HCT116 (cell line): ENCODE measurements around the gene KRTCAP3. TPM values are rescaled to one million over a fixed set of nuclear protein-coding genes. Genes with fewer than 3 reads are reported as not detected.

Source experiments
- ATAC-seq: fragments of 200-7000 bp; cut with Tn5 transposase; 2 replicates; pipeline ENCODE4 v1.9.1; 2020; ENCODE audit warnings: mild to moderate bottlenecking, moderate library complexity
- BruUV-seq: library from RNA; stranded (reverse); fragments of 400-500 nt; replicated peaks from 2 replicates; lab custom pipeline; 2021; lab: Mats Ljungman, UMichigan
- CTCF ChIA-PET: fragments of 300-600 bp; sonication (Branson Sonifier 250); formaldehyde crosslinking; loops from one replicate; lab custom pipeline; 2021; ENCODE audit warnings: antibody characterized with exemption; lab: Charles Lee
- POLR2A ChIA-PET: fragments of 300-600, 350-600 bp; sonication (Branson Sonifier 250); formaldehyde crosslinking; loops from one replicate; lab custom pipeline; 2021; ENCODE audit warnings: antibody characterized with exemption; lab: Charles Lee
- RAD21 ChIA-PET, 2 experiments: fragments of 300-600 bp; sonication (Branson Sonifier 250); formaldehyde crosslinking; loops; one replicate each; lab custom pipeline; 2023; ENCODE audit warnings: low total read pairs in 2 of 2; ENCODE audit not compliant: uncharacterized antibody in 2 of 2, unreplicated experiment in 2 of 2, low non-redundant PET in 1 of 2; lab: Charles Lee
- DNase-seq: peaks from one replicate; pipeline ENCODE4 v3.0.0-alpha.2; 2010; ENCODE audit warnings: low read depth, low spot score
- H2AFZ ChIP-seq: fragments of 200-600 bp; shearing (Covaris generic), sonication (generic); 2 replicates; pipeline ENCODE4 v1.6.1; 2017; ENCODE audit warnings: low read depth, mixed run types, mixed read lengths, antibody characterized with exemption, low read length; ENCODE audit not compliant: poor library complexity, severe bottlenecking
- H3K27ac ChIP-seq: 2 replicates; pipeline ENCODE4 v1.5.1; 2012; ENCODE audit warnings: low read depth, low read length
- H3K27me3 ChIP-seq: fragments of 200-600 bp; sonication (generic); 2 replicates; pipeline ENCODE4 v1.6.1; 2016; ENCODE audit warnings: mixed run types, low read length, mixed read lengths; ENCODE audit not compliant: insufficient read depth
- H3K36me3 ChIP-seq, 2 experiments: fragments of 200-500 bp in 1 of 2; fragments of 200-600 bp in 1 of 2; sonication (Bioruptor generic) in 1 of 2; sonication (generic) in 1 of 2; 2 replicates each; pipeline versions ENCODE4 v1.5.1 to v1.6.1; 2014 to 2016; ENCODE audit warnings: low read length in 2 of 2, inconsistent platforms in 1 of 2, mixed read lengths in 1 of 2, mixed run types in 1 of 2; ENCODE audit not compliant: insufficient read depth in 2 of 2, control insufficient read depth in 1 of 2
- H3K4me1 ChIP-seq, 2 experiments: fragments of 200-600 bp in 1 of 2; sonication (generic) in 1 of 2; 2 replicates each; pipeline versions ENCODE4 v1.5.1 to v1.6.1; 2012 to 2017; ENCODE audit warnings: low read length in 2 of 2, inconsistent platforms in 1 of 2, mild to moderate bottlenecking in 1 of 2, mixed read lengths in 1 of 2, mixed run types in 1 of 2, moderate library complexity in 1 of 2; ENCODE audit not compliant: insufficient read depth in 2 of 2, control insufficient read depth in 1 of 2
- H3K4me2 ChIP-seq: fragments of 200-600 bp; sonication (generic); 2 replicates; pipeline ENCODE4 v1.6.1; 2017; ENCODE audit warnings: mixed run types, low read length, mixed read lengths
- H3K4me3 ChIP-seq, 2 experiments: fragments of 200-600 bp in 1 of 2; sonication (generic) in 1 of 2; replicated peaks in 1 of 2; 2 replicates each; pipeline ENCODE4 v1.5.1; 2011 to 2016; ENCODE audit warnings: low read length in 2 of 2, control low read depth in 1 of 2, low read depth in 1 of 2, mild to moderate bottlenecking in 1 of 2, mixed read lengths in 1 of 2, mixed run types in 1 of 2
- H3K79me2 ChIP-seq: fragments of 200-600 bp; sonication (generic); 2 replicates; pipeline ENCODE4 v1.6.1; 2017; ENCODE audit warnings: mild to moderate bottlenecking, mixed run types, low read length, moderate library complexity, mixed read lengths; ENCODE audit not compliant: insufficient read depth
- H3K9ac ChIP-seq: fragments of 200-600 bp; sonication (generic); 2 replicates; pipeline ENCODE4 v1.6.1; 2016; ENCODE audit warnings: low read length, mixed read lengths
- H3K9me2 ChIP-seq: fragments of 200-600 bp; sonication (generic), shearing (Covaris generic); 2 replicates; pipeline ENCODE4 v1.6.1; 2017; ENCODE audit warnings: mixed run types, mild to moderate bottlenecking, moderate library complexity; ENCODE audit not compliant: insufficient read depth
- H3K9me3 ChIP-seq, 2 experiments: fragments of 200-500 bp in 1 of 2; fragments of 200-600 bp in 1 of 2; sonication (Bioruptor generic) in 1 of 2; sonication (generic) in 1 of 2; 2 replicates each; pipeline ENCODE4 v1.6.1; 2014 to 2017; ENCODE audit warnings: low read length in 2 of 2, mixed read lengths in 2 of 2, inconsistent platforms in 1 of 2, low read depth in 1 of 2, mild to moderate bottlenecking in 1 of 2, mixed run types in 1 of 2, moderate library complexity in 1 of 2; ENCODE audit not compliant: control insufficient read depth in 1 of 2, insufficient read depth in 1 of 2
- H4K20me1 ChIP-seq: fragments of 200-600 bp; sonication (generic), shearing (Covaris generic); 2 replicates; pipeline ENCODE4 v1.6.1; 2017; ENCODE audit warnings: mixed run types, mild to moderate bottlenecking, moderate library complexity; ENCODE audit not compliant: insufficient read depth
- ATF3 ChIP-seq: IDR thresholded peaks from 2 replicates; pipeline ENCODE4 v1.6.1; 2012
- CBX3 ChIP-seq: IDR thresholded peaks from 2 replicates; pipeline ENCODE4 v1.6.1; 2012; ENCODE audit warnings: low read depth
- CEBPB ChIP-seq: IDR thresholded peaks from 2 replicates; pipeline ENCODE4 v1.6.1; 2012; ENCODE audit warnings: low read depth
- EGR1 ChIP-seq: IDR thresholded peaks from 2 replicates; pipeline ENCODE4 v1.6.1; 2012; ENCODE audit warnings: low read depth
- ELF1 ChIP-seq: IDR thresholded peaks from 2 replicates; pipeline ENCODE4 v1.6.1; 2012; ENCODE audit warnings: low read depth, borderline replicate concordance
- EZH2 ChIP-seq: fragments of 200-600 bp; sonication (generic); IDR thresholded peaks from 2 replicates; pipeline ENCODE4 v1.6.1; 2017; ENCODE audit warnings: antibody characterized with exemption, mixed run types
- EZH2phosphoT487 ChIP-seq: fragments of 200-600 bp; IDR thresholded peaks from 2 replicates; pipeline ENCODE4 v1.6.1; 2018; ENCODE audit warnings: antibody characterized with exemption, borderline replicate concordance
- FOSL1 ChIP-seq: IDR thresholded peaks from 2 replicates; pipeline ENCODE4 v1.6.1; 2012; ENCODE audit warnings: low read depth
- JUND ChIP-seq: IDR thresholded peaks from 2 replicates; pipeline ENCODE4 v1.6.1; 2012
- MAX ChIP-seq: IDR thresholded peaks from 2 replicates; pipeline ENCODE4 v1.6.1; 2012
- POLR2A ChIP-seq: IDR thresholded peaks from 2 replicates; pipeline ENCODE4 v1.7.0; 2011; ENCODE audit warnings: borderline replicate concordance; ENCODE audit not compliant: insufficient read depth, insufficient read length; ENCODE audit errors: extremely low read depth
- POLR2AphosphoS5 ChIP-seq: IDR thresholded peaks from 2 replicates; pipeline ENCODE4 v1.6.1; 2011; ENCODE audit warnings: mild to moderate bottlenecking, low read depth, low read length, moderate library complexity
- RAD21 ChIP-seq: IDR thresholded peaks from 2 replicates; pipeline ENCODE4 v1.6.1; 2012; ENCODE audit warnings: low read depth, mild to moderate bottlenecking
- SIN3A ChIP-seq: IDR thresholded peaks from 2 replicates; pipeline ENCODE4 v1.6.1; 2012; ENCODE audit warnings: low read depth
- SP1 ChIP-seq: IDR thresholded peaks from 2 replicates; pipeline ENCODE4 v1.6.1; 2012; ENCODE audit warnings: low read depth
- SRF ChIP-seq: IDR thresholded peaks from 2 replicates; pipeline ENCODE4 v1.6.1; 2012; ENCODE audit warnings: low read depth
- YY1 ChIP-seq: IDR thresholded peaks from 2 replicates; pipeline ENCODE4 v1.6.1; 2011; ENCODE audit warnings: low read length, low read depth, moderate library complexity, mild to moderate bottlenecking; ENCODE audit not compliant: insufficient replicate concordance; ENCODE audit errors: extremely low read depth
- ZFX ChIP-seq: fragments of 450-650 bp; IDR thresholded peaks from 2 replicates; pipeline ENCODE4 v1.6.1; 2017
- ZNF274 ChIP-seq: fragments of 200-500 bp; sonication (Bioruptor generic); IDR thresholded peaks from 2 replicates; pipeline ENCODE4 v1.6.1; 2014; ENCODE audit warnings: mild to moderate bottlenecking, low read depth, low read length, inconsistent platforms
- intact Hi-C: fragments of 100-400 bp; cut with micrococcal nuclease; formaldehyde crosslinking; loops from 2 replicates; pipeline ENCODE4 v1.10.0; 2022
- total RNA-seq: library from RNA; stranded (reverse); gene quantifications from one replicate; pipeline ENCODE4 v1.2.1, GENCODE V29; 2021; ENCODE audit not compliant: unreplicated experiment
- TF ChIP-seq, protein P1 (sequence below): IDR thresholded peaks from 2 replicates; pipeline ENCODE4 v1.6.1; 2012; ENCODE audit warnings: low read depth
- TF ChIP-seq, protein P2 (sequence below), 3 experiments: fragments of 200-600 bp in 1 of 3; sonication (generic) in 1 of 3; IDR thresholded peaks in 2 of 3; conservative IDR thresholded peaks in 1 of 3; 2 replicates each; pipeline ENCODE4 v1.5.1; 2012 to 2017; ENCODE audit warnings: low read depth in 2 of 3, low read length in 2 of 3, antibody characterized with exemption in 1 of 3, borderline replicate concordance in 1 of 3, control low read depth in 1 of 3, mild to moderate bottlenecking in 1 of 3, mixed read lengths in 1 of 3, mixed run types in 1 of 3, moderate library complexity in 1 of 3; ENCODE audit not compliant: insufficient read depth in 1 of 3

The KRTCAP3 gene
- total RNA-seq, 1 experiment from 2014 or later: 65.7 TPM

- peak overlapping the region; percentile 91 for H3K9ac ChIP-seq
- ChIA-PET POLR2A (interaction anchor here (1.3 to 2.7 kb wide), 3 partner anchors 15 to 254 kb away, joined by 3 to 22 read pairs (median 7); partner anchors contain the start of gene PPM1G), CTCF (interaction anchor here (1.3 to 2.2 kb wide), 4 partner anchors 11 to 21 kb away, joined by 3 to 6 read pairs (median 4); no protein-coding TSS in a partner anchor), RAD21 (interaction anchor here in 1 of 2 experiments (0.9 kb wide), 1 partner anchor 199 kb away, joined by 3 read pairs; the partner anchor contains the start of genes CCDC121 and GPN1)
- H3K36me3 ChIP-seq: peaks cover 2 to 10% of the 10 kb centered on the region in 2 experiments; a peak in 3 of 4 replicates
- no TSS peak for BruUV-seq
- H2AFZ ChIP-seq: no peak overlapping the region
- peak; percentile 88 for ATAC-seq
- H3K4me3 ChIP-seq: peak overlapping the region; percentile 85 to 92
- peak overlapping the region; percentile 93 for H3K27ac ChIP-seq
- peak; percentile 64 for DNase-seq
- H3K9me3 ChIP-seq: no peaks in the 10 kb centered on the region
- intact Hi-C loops: loop anchor here (2.0 to 10.0 kb wide), 2 partner anchors 20 to 156 kb away; partner anchors contain the start of genes PPM1G and ZNF512
- no peaks in the 10 kb centered on the region for H3K27me3 ChIP-seq
- H3K4me1 ChIP-seq: peaks cover 22 to 36% of the 10 kb centered on the region in 2 experiments
- no peaks in the 10 kb centered on the region for H3K9me2 ChIP-seq
- H3K4me2 ChIP-seq: peak overlapping the region; percentile 86
- H4K20me1 ChIP-seq: no peaks in the 10 kb centered on the region
- H3K79me2 ChIP-seq: peaks cover 38% of the 10 kb centered on the region
- TF ChIP-seq FOSL1 (no peak), SRF (no peak), EZH2phosphoT487 (no peak), POLR2AphosphoS5 (no peak), CBX3 (no peak; the same call in 1 of the 2 replicates), ZNF274 (no peak), JUND (no peak), SP1 (peak; percentile 2; the same call in 1 of the 2 replicates), CEBPB (no peak), ZFX (peak; percentile 80), SIN3A (no peak), RAD21 (no peak), ELF1 (no peak), EZH2 (no peak), MAX (peak; percentile 33), POLR2A (no peak), EGR1 (peak; percentile 50; the same call in 1 of the 2 replicates), ATF3 (no peak), YY1 (no peak)
- TF ChIP-seq, protein P1, sequence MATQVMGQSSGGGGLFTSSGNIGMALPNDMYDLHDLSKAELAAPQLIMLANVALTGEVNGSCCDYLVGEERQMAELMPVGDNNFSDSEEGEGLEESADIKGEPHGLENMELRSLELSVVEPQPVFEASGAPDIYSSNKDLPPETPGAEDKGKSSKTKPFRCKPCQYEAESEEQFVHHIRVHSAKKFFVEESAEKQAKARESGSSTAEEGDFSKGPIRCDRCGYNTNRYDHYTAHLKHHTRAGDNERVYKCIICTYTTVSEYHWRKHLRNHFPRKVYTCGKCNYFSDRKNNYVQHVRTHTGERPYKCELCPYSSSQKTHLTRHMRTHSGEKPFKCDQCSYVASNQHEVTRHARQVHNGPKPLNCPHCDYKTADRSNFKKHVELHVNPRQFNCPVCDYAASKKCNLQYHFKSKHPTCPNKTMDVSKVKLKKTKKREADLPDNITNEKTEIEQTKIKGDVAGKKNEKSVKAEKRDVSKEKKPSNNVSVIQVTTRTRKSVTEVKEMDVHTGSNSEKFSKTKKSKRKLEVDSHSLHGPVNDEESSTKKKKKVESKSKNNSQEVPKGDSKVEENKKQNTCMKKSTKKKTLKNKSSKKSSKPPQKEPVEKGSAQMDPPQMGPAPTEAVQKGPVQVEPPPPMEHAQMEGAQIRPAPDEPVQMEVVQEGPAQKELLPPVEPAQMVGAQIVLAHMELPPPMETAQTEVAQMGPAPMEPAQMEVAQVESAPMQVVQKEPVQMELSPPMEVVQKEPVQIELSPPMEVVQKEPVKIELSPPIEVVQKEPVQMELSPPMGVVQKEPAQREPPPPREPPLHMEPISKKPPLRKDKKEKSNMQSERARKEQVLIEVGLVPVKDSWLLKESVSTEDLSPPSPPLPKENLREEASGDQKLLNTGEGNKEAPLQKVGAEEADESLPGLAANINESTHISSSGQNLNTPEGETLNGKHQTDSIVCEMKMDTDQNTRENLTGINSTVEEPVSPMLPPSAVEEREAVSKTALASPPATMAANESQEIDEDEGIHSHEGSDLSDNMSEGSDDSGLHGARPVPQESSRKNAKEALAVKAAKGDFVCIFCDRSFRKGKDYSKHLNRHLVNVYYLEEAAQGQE: no peak
- TF ChIP-seq, protein P2, sequence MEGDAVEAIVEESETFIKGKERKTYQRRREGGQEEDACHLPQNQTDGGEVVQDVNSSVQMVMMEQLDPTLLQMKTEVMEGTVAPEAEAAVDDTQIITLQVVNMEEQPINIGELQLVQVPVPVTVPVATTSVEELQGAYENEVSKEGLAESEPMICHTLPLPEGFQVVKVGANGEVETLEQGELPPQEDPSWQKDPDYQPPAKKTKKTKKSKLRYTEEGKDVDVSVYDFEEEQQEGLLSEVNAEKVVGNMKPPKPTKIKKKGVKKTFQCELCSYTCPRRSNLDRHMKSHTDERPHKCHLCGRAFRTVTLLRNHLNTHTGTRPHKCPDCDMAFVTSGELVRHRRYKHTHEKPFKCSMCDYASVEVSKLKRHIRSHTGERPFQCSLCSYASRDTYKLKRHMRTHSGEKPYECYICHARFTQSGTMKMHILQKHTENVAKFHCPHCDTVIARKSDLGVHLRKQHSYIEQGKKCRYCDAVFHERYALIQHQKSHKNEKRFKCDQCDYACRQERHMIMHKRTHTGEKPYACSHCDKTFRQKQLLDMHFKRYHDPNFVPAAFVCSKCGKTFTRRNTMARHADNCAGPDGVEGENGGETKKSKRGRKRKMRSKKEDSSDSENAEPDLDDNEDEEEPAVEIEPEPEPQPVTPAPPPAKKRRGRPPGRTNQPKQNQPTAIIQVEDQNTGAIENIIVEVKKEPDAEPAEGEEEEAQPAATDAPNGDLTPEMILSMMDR (IDR thresholded peaks at IDR 0.05 in 2 of 3, conservative IDR thresholded peaks at IDR 0.05 in 1 of 3; ENCODE audit: borderline replicate concordance in 1 of 3, insufficient read depth in 1 of 3, low read depth in 2 of 3, low read length in 2 of 3): no peak
These were observed 13.1 kb upstream of the KRTCAP3 start for GRCh38 chr2:27428978-27429541.
